ENCODE data around the gene SAFB2.

DNA sequence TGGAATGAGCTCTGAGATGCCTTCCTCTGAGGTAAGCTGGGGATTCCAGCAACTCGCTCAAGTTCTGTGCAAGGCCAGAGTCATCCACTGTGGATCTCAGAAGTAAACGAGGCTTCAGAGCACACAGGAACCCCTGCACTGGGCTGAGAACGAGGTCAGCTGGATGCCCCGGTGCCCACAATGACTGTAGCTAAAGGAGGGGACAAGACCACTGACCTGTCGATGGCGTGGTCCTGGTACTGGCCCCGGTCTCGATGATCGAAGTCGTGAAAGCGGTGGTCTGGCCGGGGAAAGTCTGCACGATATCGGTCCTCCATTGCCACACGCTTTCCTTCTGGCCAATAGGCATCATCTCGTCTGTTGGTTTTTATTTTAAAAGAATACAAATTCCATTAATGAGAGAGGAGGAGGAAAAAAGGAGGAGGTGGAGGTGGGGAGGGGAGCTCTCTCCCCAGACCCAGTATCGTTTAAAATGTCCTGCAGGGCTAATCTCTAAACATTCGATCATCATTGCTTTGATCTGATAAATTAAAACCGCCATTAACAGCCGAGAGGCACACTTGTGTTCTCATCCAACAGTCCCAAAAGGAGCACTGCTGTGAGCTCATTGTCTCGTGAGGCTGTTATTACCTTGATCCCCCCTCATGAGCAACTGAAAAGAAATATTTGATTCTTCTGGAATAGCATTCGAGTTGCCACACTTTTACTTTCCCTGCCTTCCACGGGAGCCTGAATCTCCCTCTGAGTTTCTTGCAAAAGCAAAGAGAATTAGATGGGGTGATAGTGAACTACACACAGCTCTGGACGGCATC, 29.8 kb downstream of the SAFB2 start:
- TF ChIP-seq, protein P1, sequence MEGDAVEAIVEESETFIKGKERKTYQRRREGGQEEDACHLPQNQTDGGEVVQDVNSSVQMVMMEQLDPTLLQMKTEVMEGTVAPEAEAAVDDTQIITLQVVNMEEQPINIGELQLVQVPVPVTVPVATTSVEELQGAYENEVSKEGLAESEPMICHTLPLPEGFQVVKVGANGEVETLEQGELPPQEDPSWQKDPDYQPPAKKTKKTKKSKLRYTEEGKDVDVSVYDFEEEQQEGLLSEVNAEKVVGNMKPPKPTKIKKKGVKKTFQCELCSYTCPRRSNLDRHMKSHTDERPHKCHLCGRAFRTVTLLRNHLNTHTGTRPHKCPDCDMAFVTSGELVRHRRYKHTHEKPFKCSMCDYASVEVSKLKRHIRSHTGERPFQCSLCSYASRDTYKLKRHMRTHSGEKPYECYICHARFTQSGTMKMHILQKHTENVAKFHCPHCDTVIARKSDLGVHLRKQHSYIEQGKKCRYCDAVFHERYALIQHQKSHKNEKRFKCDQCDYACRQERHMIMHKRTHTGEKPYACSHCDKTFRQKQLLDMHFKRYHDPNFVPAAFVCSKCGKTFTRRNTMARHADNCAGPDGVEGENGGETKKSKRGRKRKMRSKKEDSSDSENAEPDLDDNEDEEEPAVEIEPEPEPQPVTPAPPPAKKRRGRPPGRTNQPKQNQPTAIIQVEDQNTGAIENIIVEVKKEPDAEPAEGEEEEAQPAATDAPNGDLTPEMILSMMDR (IDR thresholded peaks at IDR 0.05): no peak
- no peak for TF ChIP-seq POLR2A (IDR thresholded peaks at IDR 0.05)
